Upper lobe of right lung (tissue), 1 donor: Measurements from ENCODE around the gene ZXDA. TPM values are rescaled to one million over a fixed set of nuclear protein-coding genes. Genes with fewer than 3 reads are reported as not detected.
"Not testable (repeated sequence)": the region's sequence is repeated elsewhere in the genome, so short reads cannot be mapped to it uniquely, and the experiment has no call there.

Source experiments
- ATAC-seq: fragments of 200-7000 bp; cut with Tn5 transposase; one replicate; pipeline ENCODE4 v1.9.1; 2020; ENCODE audit warnings: mild to moderate bottlenecking, moderate library complexity
- DNase-seq: peaks from one replicate; pipeline ENCODE4 v3.0.0-alpha.2; 2020
- H3K27ac ChIP-seq: fragments of 200-600 bp; one replicate; pipeline ENCODE4 v1.8.0; 2022
- H3K27me3 ChIP-seq: fragments of 200-600 bp; one replicate; pipeline ENCODE4 v1.8.0; 2022; ENCODE audit warnings: mild to moderate bottlenecking
- H3K36me3 ChIP-seq: fragments of 200-600 bp; one replicate; pipeline ENCODE4 v1.8.0; 2022
- H3K4me1 ChIP-seq: fragments of 200-600 bp; one replicate; pipeline ENCODE4 v1.8.0; 2022
- H3K4me3 ChIP-seq: fragments of 200-600 bp; one replicate; pipeline ENCODE4 v1.8.0; 2022; ENCODE audit warnings: mild to moderate bottlenecking
- H3K9me3 ChIP-seq: fragments of 200-600 bp; one replicate; pipeline ENCODE4 v1.8.0; 2022
- intact Hi-C: fragments of 100-400 bp; cut with DNase I; formaldehyde crosslinking; loops from one replicate; pipeline ENCODE4 v1.11.0; 2022
- long read RNA-seq: library from polyadenylated mRNA; unstranded; transcript quantifications from one replicate; pipeline ENCODE4 v2.0.0, GENCODE V29; 2021
- total RNA-seq: library from RNA; stranded (reverse); fragmentation: NEBNext Ultra II Directional; extraction: Animal tissue kit (Norgen Biotek cat#: 25700); gene quantifications from one replicate; pipeline ENCODE4 v1.2.1, GENCODE V29; 2021
- TF ChIP-seq, protein P1 (sequence below): fragments of 200-600 bp; IDR thresholded peaks from one replicate; pipeline ENCODE4 v1.8.0; 2022; ENCODE audit warnings: antibody characterized with exemption
- donor health status: DM: no; HTN: yes; CAD: no; lungs with severe emphysema.

The ZXDA gene, protein sequence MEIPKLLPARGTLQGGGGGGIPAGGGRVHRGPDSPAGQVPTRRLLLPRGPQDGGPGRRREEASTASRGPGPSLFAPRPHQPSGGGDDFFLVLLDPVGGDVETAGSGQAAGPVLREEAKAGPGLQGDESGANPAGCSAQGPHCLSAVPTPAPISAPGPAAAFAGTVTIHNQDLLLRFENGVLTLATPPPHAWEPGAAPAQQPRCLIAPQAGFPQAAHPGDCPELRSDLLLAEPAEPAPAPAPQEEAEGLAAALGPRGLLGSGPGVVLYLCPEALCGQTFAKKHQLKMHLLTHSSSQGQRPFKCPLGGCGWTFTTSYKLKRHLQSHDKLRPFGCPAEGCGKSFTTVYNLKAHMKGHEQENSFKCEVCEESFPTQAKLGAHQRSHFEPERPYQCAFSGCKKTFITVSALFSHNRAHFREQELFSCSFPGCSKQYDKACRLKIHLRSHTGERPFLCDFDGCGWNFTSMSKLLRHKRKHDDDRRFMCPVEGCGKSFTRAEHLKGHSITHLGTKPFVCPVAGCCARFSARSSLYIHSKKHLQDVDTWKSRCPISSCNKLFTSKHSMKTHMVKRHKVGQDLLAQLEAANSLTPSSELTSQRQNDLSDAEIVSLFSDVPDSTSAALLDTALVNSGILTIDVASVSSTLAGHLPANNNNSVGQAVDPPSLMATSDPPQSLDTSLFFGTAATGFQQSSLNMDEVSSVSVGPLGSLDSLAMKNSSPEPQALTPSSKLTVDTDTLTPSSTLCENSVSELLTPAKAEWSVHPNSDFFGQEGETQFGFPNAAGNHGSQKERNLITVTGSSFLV
- total RNA-seq: 5.5 TPM
- long read RNA-seq, full-length matches to known transcripts: 13 of 13 reads
- long read RNA-seq, partial matches to known transcripts: 0 of 13 reads
- long read RNA-seq, other reads (novel, unspliced or antisense): 0 of 13 reads

DNA sequence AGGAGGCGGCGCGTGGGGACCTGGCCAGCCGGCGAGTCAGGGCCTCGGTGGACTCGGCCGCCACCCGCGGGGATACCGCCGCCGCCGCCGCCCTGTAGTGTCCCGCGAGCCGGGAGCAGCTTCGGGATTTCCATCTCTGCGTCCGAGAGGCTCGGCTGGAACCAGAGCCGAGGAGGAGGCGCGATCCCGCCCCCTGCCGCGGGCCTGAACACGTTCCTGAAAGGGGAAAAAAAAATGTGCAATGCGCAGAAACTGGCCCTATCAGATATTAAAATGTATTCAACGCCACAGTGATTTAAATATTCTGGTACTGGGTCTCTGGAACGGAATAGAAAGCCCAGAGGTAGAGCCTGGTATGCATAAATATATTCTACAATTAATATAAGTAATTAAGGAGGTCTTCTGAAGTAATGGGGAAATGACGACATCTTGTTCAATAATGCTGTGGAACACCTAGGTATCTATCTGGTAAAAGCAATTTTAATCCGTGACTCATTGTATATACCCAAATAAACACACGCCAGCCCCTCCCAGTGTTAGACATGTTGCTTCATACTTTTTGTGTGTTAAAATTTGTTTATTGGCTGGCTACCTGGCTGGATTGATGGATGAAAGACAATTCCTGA lies at the start of gene ZXDA:
Gene ZXDA (minus strand): TSS at position 172 of the 626 bp plus-strand sequence. CDS start 38 bp downstream, at position 134.
- DNase-seq, H3K9me3 ChIP-seq, intact Hi-C loops, H3K27me3 ChIP-seq, H3K36me3 ChIP-seq: not testable (repeated sequence)
- ATAC-seq: peak; percentile 83
- Histone ChIP-seq H3K4me1 (peaks cover 14% of the 10 kb centered on the region), H3K27ac (peak within 1 kb of the TSS; percentile 88), H3K4me3 (peak within 1 kb of the TSS; percentile 50)

DNA sequence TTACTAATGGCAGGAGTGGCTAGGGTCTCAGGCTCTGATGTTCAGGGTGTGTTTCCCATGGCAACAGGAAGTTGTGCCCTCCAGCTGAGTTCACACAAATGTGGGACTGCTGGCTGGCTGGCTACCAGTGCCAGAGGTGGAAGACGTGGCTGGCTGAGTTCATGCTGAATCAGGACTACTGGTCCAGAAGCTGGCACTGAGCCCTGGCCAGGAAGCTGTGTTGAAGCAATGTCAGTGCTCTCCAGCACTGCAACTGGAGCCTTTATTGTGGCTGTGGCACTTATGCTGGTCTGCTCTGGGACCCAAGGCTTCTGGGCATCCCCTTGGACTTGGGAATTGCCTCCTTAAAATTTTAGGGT lies 42.0 kb upstream of the ZXDA start:
- Histone ChIP-seq H3K9me3 (no peaks in the 10 kb centered on the region), H3K4me3 (no peak overlapping the region), H3K4me1 (no peaks in the 10 kb centered on the region), H3K36me3 (no peaks in the 10 kb centered on the region), H3K27ac (no peak overlapping the region), H3K27me3 (no peaks in the 10 kb centered on the region)
- intact Hi-C loops: no loop called here
- TF ChIP-seq, protein P1, sequence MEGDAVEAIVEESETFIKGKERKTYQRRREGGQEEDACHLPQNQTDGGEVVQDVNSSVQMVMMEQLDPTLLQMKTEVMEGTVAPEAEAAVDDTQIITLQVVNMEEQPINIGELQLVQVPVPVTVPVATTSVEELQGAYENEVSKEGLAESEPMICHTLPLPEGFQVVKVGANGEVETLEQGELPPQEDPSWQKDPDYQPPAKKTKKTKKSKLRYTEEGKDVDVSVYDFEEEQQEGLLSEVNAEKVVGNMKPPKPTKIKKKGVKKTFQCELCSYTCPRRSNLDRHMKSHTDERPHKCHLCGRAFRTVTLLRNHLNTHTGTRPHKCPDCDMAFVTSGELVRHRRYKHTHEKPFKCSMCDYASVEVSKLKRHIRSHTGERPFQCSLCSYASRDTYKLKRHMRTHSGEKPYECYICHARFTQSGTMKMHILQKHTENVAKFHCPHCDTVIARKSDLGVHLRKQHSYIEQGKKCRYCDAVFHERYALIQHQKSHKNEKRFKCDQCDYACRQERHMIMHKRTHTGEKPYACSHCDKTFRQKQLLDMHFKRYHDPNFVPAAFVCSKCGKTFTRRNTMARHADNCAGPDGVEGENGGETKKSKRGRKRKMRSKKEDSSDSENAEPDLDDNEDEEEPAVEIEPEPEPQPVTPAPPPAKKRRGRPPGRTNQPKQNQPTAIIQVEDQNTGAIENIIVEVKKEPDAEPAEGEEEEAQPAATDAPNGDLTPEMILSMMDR: no peak
- ATAC-seq: no peak
- DNase-seq: no peak

DNA sequence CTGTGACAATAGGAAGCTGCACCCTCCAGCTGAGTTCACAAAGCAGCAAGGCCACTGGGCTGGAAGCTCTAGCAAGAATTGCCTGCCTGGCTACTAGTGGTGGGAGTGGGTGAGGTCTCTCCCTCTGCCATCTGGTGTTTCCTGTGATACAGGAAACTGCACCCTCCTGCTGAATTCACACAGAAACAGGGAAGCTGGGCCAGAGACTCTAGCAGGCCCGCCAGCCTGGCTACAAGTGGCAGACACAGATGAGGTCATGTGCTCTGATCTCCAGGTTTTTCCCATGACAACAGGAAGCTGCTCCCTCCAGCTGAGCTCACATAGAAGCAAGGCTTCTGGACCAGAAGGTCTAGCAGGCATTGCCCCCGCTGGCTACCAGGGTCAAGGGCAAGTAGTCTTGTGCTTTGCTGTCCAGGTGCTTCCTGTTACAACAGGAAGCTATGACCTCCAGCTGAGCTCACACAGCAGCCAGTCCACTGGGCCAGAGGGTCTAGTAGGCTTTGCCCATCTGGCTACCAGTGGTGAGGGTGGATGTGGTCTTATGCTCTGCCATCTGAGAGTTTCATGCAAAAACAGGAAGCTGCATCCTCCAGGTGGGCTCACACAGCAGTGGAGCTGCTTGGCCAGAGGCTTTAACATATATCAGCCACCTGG lies 41.5 kb upstream of the ZXDA start:
- Histone ChIP-seq H3K27ac (no peak overlapping the region), H3K9me3 (no peaks in the 10 kb centered on the region), H3K4me1 (no peaks in the 10 kb centered on the region), H3K4me3 (no peak overlapping the region), H3K27me3 (no peaks in the 10 kb centered on the region), H3K36me3 (no peaks in the 10 kb centered on the region)
- ATAC-seq (peak; percentile 53), DNase-seq (no peak)
- intact Hi-C loops: no loop called here
- TF ChIP-seq, protein P1: no peak

DNA sequence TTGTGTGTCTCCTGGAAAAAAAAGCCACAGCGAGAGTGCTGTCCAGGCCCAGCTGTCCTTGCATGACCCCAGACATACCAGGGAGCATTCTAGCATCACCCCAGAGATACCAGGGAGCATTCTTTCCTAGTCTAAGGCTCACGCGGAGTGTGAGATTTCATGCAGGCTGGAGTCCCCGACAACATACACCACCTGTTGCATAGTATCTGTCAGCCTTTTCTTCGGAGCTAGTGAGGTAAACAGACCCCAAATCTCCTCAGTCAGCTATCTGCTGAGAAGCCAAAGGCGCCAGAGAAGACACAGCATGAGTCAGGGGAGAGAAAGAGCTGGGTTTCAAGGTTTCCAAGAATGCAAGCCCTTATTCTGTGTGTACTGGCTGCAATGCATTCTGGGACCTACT lies 23.1 kb upstream of the ZXDA start:
- H3K36me3 ChIP-seq: no peaks in the 10 kb centered on the region
- H3K4me3 ChIP-seq: no peak overlapping the region
- TF ChIP-seq, protein P1: no peak
- no peak for DNase-seq
- H3K4me1 ChIP-seq: no peaks in the 10 kb centered on the region
- H3K27me3 ChIP-seq: no peaks in the 10 kb centered on the region
- H3K9me3 ChIP-seq: no peaks in the 10 kb centered on the region
- ATAC-seq: no peak
- intact Hi-C loops: no loop called here
- no peak overlapping the region for H3K27ac ChIP-seq

DNA sequence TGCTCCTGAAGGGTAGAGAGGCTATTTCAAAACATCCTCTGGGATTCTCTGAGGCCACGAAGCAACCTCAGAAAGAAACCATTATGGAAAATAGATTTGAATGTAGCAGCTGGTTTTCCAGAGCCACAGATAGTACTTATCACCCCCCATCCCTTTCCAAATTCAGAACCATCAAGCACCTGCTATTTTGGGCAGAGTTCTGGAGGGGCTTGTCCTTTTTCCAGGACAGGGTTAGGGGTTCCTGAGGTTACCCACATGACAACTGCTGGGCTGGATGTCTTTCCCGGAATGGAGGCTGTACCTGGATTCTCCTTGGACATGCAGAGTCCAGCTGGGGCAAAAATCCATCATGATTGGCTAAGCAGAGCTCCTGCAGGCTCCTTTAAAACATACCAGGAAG lies 22.0 kb upstream of the ZXDA start:
- intact Hi-C loops: no loop called here
- H3K36me3 ChIP-seq: no peaks in the 10 kb centered on the region
- H3K9me3 ChIP-seq: no peaks in the 10 kb centered on the region
- no peak overlapping the region for H3K4me3 ChIP-seq
- DNase-seq: no peak
- no peaks in the 10 kb centered on the region for H3K27me3 ChIP-seq
- H3K27ac ChIP-seq: no peak overlapping the region
- TF ChIP-seq, protein P1: no peak
- ATAC-seq: no peak
- no peaks in the 10 kb centered on the region for H3K4me1 ChIP-seq
